ENCODE data around the gene GPR55. TPM values are rescaled to one million over a fixed set of nuclear protein-coding genes. Genes with fewer than 3 reads are reported as not detected.

Gene GPR55
- total RNA-seq, 1 donor from 2014 or later, result not detected

DNA sequence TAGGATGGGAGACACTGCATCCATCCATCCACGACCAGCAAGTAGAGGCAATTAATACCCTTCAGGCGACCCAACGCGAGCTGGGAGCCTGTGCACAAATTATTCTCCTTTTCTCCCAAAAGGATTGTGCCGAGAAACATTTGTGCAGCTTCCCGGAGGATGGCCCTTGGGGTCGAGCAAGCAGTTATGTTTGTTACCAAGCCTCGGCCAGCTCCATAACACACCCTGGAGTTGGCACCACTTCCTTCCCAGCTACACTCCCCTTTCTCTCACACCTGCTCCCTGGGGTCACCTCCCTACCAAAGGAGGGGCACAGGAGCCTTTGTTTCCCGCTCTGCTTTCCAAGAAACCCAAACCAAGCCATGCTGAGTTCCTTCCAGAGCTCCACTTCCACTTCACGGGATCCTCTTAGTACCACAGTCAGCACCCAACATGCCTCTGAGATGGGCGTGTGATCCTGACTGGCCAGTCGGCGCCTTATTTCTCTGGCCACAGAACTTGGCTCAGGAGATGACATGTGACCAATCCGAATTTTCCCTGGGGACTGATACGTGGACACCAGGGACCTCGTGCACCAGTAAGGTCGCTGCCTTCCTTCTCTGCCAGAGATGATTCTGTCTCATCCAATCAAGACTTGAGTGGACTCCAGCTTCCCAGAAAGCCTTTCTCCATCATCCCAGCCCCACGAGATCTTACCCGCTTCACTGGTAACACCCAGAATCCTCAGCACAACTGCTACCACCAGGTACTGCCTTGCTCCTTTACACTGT is 28.5 kb downstream of the GPR55 start:
- Histone ChIP-seq H3K4me1 (ENCODE audit: insufficient read depth, low read length) (no peaks in the 10 kb centered on the region), H3K79me2 (ENCODE audit: insufficient read depth, low read length) (no peaks in the 10 kb centered on the region), H3K27me3 (ENCODE audit: insufficient read depth, low read length) (peaks cover 26% of the 10 kb centered on the region), H4K20me1 (ENCODE audit: insufficient read depth, low read length) (no peaks in the 10 kb centered on the region), H3K27ac (ENCODE audit: low read depth, low read length) (no peak overlapping the region), H3K9ac (ENCODE audit: low read length) (no peak overlapping the region), H2AFZ (ENCODE audit: low read depth, low read length) (no peak overlapping the region), H3K4me2 (ENCODE audit: low read length) (no peak overlapping the region), H3K4me3 (ENCODE audit: insufficient read depth, low read depth, low read length) (no peak overlapping the region), H3K9me3 (ENCODE audit: insufficient read depth, low read depth, low read length) (no peaks in the 10 kb centered on the region), H3K36me3 (ENCODE audit: insufficient read depth, low read length) (no peaks in the 10 kb centered on the region)
- FAIRE-seq (no peak), DNase-seq (ENCODE audit: low read depth) (no peak)
- peaks cover 17% of the 10 kb centered on the region for H3K4me1 Mint-ChIP-seq (ENCODE audit: low read depth, unreplicated experiment)
- H3K9me3 Mint-ChIP-seq (ENCODE audit: unreplicated experiment), result no peaks in the 10 kb centered on the region
- H3K27ac Mint-ChIP-seq (ENCODE audit: unreplicated experiment), result no peak overlapping the region
- H3K27me3 Mint-ChIP-seq (ENCODE audit: low read depth, unreplicated experiment), result peaks cover 33% of the 10 kb centered on the region
- TF ChIP-seq, protein P1, sequence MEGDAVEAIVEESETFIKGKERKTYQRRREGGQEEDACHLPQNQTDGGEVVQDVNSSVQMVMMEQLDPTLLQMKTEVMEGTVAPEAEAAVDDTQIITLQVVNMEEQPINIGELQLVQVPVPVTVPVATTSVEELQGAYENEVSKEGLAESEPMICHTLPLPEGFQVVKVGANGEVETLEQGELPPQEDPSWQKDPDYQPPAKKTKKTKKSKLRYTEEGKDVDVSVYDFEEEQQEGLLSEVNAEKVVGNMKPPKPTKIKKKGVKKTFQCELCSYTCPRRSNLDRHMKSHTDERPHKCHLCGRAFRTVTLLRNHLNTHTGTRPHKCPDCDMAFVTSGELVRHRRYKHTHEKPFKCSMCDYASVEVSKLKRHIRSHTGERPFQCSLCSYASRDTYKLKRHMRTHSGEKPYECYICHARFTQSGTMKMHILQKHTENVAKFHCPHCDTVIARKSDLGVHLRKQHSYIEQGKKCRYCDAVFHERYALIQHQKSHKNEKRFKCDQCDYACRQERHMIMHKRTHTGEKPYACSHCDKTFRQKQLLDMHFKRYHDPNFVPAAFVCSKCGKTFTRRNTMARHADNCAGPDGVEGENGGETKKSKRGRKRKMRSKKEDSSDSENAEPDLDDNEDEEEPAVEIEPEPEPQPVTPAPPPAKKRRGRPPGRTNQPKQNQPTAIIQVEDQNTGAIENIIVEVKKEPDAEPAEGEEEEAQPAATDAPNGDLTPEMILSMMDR (IDR thresholded peaks at IDR 0.05; ENCODE audit: insufficient read depth, low read depth, low read length), result no peak
- TF ChIP-seq EZH2 (IDR thresholded peaks at IDR 0.05; ENCODE audit: insufficient read depth, low read length), result no peak
- no peak overlapping the region for H3K4me3 Mint-ChIP-seq (ENCODE audit: unreplicated experiment)
- no peaks in the 10 kb centered on the region for H3K36me3 Mint-ChIP-seq (ENCODE audit: low read depth, unreplicated experiment)

DNA sequence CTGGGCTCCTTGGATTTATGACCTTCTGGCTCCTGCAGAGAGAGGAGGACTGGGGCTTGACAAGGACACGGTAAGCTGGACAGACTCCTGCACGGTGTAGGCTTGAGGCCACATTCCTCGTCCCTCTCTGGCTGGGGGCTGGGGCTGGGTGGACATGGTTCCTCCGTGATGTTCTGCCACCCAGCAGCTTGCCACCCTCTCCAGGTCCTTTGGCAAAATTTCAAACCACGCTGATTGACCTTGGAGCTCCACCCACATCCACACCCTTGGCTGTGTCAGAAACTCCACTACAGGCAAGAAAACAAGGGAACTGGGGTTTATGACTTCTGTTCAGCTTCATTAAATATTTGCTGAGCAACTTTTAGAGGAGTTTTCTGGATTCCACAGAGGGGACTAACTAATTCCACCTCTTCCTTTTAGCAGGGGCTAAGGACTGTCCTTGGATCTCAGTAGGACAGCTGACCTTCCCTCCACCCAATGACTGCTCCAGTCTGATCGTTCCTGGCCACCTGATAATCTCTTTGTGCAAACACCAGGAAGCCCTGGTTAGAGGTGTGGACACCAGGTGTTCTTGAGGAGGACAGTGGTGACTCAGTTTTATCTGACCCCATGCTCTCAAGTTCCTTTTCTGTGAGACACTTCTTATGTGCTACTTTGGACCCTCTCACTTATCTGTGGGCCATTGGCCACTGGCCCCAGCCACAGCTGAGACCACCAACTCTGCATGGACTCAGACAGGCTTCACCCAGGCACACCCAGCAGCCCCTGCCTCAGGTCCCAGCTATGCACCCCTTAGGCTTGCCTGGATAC is 29.3 kb downstream of the GPR55 start:
- Histone ChIP-seq H3K27me3 (ENCODE audit: insufficient read depth, low read length) (peaks cover 22% of the 10 kb centered on the region), H3K79me2 (ENCODE audit: insufficient read depth, low read length) (no peaks in the 10 kb centered on the region), H4K20me1 (ENCODE audit: insufficient read depth, low read length) (no peaks in the 10 kb centered on the region), H3K4me3 (ENCODE audit: insufficient read depth, low read depth, low read length) (no peak overlapping the region), H3K9me3 (ENCODE audit: insufficient read depth, low read depth, low read length) (no peaks in the 10 kb centered on the region), H3K9ac (ENCODE audit: low read length) (no peak overlapping the region), H2AFZ (ENCODE audit: low read depth, low read length) (no peak overlapping the region), H3K4me2 (ENCODE audit: low read length) (no peak overlapping the region), H3K36me3 (ENCODE audit: insufficient read depth, low read length) (no peaks in the 10 kb centered on the region), H3K27ac (ENCODE audit: low read depth, low read length) (no peak overlapping the region), H3K4me1 (ENCODE audit: insufficient read depth, low read length) (no peaks in the 10 kb centered on the region)
- DNase-seq (ENCODE audit: low read depth) (no peak), FAIRE-seq (no peak)
- Mint-ChIP-seq H3K27me3 (ENCODE audit: low read depth, unreplicated experiment) (peaks cover 25% of the 10 kb centered on the region), H3K9me3 (ENCODE audit: unreplicated experiment) (no peaks in the 10 kb centered on the region), H3K36me3 (ENCODE audit: low read depth, unreplicated experiment) (no peaks in the 10 kb centered on the region), H3K4me1 (ENCODE audit: low read depth, unreplicated experiment) (peaks cover 25% of the 10 kb centered on the region), H3K4me3 (ENCODE audit: unreplicated experiment) (no peak overlapping the region), H3K27ac (ENCODE audit: unreplicated experiment) (no peak overlapping the region)
- TF ChIP-seq EZH2 (IDR thresholded peaks at IDR 0.05; ENCODE audit: insufficient read depth, low read length), result no peak
- TF ChIP-seq, protein P1 (IDR thresholded peaks at IDR 0.05; ENCODE audit: insufficient read depth, low read depth, low read length), result no peak

Data from astrocyte (in vitro differentiated cells and primary cell).